ENCODE results near the gene SNRPA. TPM values are rescaled to one million over a fixed set of nuclear protein-coding genes. Genes with fewer than 3 reads are reported as not detected.

Gene SNRPA
- polyA plus RNA-seq, 1 of the 3 experiments (the other 2 are of a cell fraction): 121 TPM

DNA sequence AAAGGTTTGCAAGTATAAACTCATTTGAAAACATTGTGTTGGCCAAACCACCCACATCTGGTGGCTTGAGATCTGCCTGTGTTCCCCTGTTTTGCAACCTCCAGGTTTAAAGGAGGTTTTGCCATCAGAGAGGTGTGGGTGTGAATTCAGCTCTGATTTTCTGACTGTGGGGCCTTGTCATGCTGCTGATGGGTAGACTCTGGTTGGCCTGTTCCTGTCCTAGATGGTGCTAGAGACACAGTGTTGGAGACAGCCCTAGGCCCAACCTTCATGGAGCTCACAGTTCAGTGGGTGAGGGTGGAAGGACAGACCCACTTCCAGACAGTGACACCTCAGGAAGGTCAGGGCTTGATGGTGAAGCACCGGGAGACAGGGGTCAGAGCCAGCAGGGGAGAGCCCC lies 34.5 kb downstream of the SNRPA start:
- ChIA-PET POLR2A (interaction anchor here (1.9 kb wide), 1 partner anchor 7 kb away, joined by 14 read pairs; the partner anchor contains the start of gene RAB4B), CTCF (interaction anchor here (1.0 kb wide), 1 partner anchor 13 kb away, joined by 3 read pairs; no protein-coding TSS in a partner anchor)
- 100% methylated on average over 1 of the region's 1 CpG for WGBS (ENCODE audit: low lambda C conversion rate)
- Histone ChIP-seq H3K9me2 (no peaks in the 10 kb centered on the region), H3K9me3 (no peaks in the 10 kb centered on the region), H3K4me3 (ENCODE audit: low read depth in 2 of 2, low read length in 1 of 2) (no peak overlapping the region), H3F3A (replicated peaks; ENCODE audit: insufficient read depth) (no peaks in the 10 kb centered on the region), H3K27ac (ENCODE audit: low read depth in 2 of 2, low read length in 1 of 2) (no peak overlapping the region), H3K9ac (no peak overlapping the region), H2AFZ (ENCODE audit: low read depth) (no peak overlapping the region), H3K79me2 (ENCODE audit: insufficient read depth) (0 out of 2 replicates have a peak, but pooled peaks cover under 1% of the 10 kb centered on the region), H3K4me2 (no peak overlapping the region), H3K36me3 (replicated peaks in 1 of 2; ENCODE audit: control insufficient read depth in 1 of 2, insufficient read depth in 2 of 2, low read length in 1 of 2) (peaks cover 0 to 3% of the 10 kb centered on the region in 2 experiments), H4K20me1 (ENCODE audit: insufficient read depth) (no peaks in the 10 kb centered on the region), H3K27me3 (ENCODE audit: insufficient read depth) (no peaks in the 10 kb centered on the region), H3K4me1 (ENCODE audit: control insufficient read depth in 1 of 2, insufficient read depth in 2 of 2, low read depth in 1 of 2, low read length in 1 of 2) (no peaks in the 10 kb centered on the region)
- DNase-seq: no peak
- TF ChIP-seq NRF1 (IDR thresholded peaks at IDR 0.05; ENCODE audit: low read depth, low read length): no peak
- TF ChIP-seq, protein P1, sequence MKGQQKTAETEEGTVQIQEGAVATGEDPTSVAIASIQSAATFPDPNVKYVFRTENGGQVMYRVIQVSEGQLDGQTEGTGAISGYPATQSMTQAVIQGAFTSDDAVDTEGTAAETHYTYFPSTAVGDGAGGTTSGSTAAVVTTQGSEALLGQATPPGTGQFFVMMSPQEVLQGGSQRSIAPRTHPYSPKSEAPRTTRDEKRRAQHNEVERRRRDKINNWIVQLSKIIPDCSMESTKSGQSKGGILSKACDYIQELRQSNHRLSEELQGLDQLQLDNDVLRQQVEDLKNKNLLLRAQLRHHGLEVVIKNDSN (IDR thresholded peaks at IDR 0.05; ENCODE audit: borderline replicate concordance, low read depth): no peak

DNA sequence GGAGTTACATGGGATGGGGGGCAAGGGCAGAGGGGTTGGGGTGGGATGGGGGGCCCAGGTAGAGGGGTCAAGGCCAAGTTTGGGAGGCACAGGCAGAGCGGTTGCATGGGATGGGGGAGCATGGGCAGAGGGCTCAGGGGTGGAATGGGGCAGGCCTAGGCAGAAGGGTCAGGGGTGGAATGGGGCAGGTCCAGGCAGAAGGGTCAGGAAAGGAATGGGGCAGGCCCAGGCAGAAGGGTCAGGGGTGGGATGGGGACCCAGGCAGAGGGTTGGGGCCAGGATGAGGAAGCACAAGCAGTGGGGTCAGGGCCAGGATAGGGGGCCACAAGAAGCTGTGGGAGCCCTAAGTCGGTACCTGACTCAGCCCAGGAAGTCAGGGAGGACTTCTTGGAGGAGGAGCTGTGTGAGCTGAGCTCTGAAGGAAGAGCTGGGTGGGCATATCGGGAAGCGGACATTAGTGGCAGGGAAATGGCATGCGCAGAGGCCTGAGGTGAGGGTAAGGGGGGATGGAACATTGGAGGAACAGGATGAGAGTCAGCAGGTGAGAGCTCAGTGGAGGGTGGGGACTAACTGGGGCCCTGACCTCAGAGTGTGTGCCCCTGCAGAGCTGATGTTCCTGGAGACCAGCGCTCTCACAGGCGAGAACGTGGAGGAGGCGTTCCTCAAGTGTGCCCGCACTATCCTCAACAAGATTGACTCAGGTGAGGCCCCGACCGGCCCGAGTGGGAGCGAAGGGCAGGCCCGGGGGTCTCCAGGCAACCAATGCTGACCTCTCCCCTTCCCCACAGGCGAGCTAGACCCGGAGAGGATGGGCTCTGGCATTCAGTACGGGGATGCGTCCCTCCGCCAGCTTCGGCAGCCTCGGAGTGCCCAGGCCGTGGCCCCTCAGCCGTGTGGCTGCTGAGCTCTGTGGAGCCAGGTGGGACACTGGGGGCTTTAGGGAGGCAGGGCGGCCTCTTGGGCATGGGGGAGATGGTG lies 35.3 kb downstream of the SNRPA start:
- H3K9me3 ChIP-seq: no peaks in the 10 kb centered on the region
- H3K79me2 ChIP-seq (ENCODE audit: insufficient read depth): no peaks in the 10 kb centered on the region
- ChIA-PET CTCF (interaction anchor here (1.0 to 3.1 kb wide), 3 partner anchors 12 to 21 kb away, joined by 3 to 10 read pairs (median 3); partner anchors contain the start of gene EGLN2), POLR2A (interaction anchor here (1.9 kb wide), 1 partner anchor 8 kb away, joined by 14 read pairs; the partner anchor contains the start of gene RAB4B)
- no peak overlapping the region for H3K4me2 ChIP-seq
- H3K4me1 ChIP-seq (ENCODE audit: control insufficient read depth in 1 of 2, insufficient read depth in 2 of 2, low read depth in 1 of 2, low read length in 1 of 2): no peaks in the 10 kb centered on the region
- H4K20me1 ChIP-seq (ENCODE audit: insufficient read depth): no peaks in the 10 kb centered on the region
- H3F3A ChIP-seq (replicated peaks; ENCODE audit: insufficient read depth): no peaks in the 10 kb centered on the region
- no peak overlapping the region for H2AFZ ChIP-seq (ENCODE audit: low read depth)
- no peak overlapping the region for H3K27ac ChIP-seq (ENCODE audit: low read depth in 2 of 2, low read length in 1 of 2)
- H3K9ac ChIP-seq: no peak overlapping the region
- H3K36me3 ChIP-seq (replicated peaks in 1 of 2; ENCODE audit: control insufficient read depth in 1 of 2, insufficient read depth in 2 of 2, low read length in 1 of 2): peaks cover 0 to 3% of the 10 kb centered on the region in 2 experiments
- H3K9me2 ChIP-seq: no peaks in the 10 kb centered on the region
- H3K27me3 ChIP-seq (ENCODE audit: insufficient read depth): no peaks in the 10 kb centered on the region
- WGBS (ENCODE audit: low lambda C conversion rate): 95% methylated on average over 23 of the region's 25 CpGs
- DNase-seq: no peak
- no peak overlapping the region for H3K4me3 ChIP-seq (ENCODE audit: low read depth in 2 of 2, low read length in 1 of 2)
- TF ChIP-seq FOXM1 (IDR thresholded peaks at IDR 0.05; ENCODE audit: low read depth) (no peak), FOSL2 (IDR thresholded peaks at IDR 0.05; ENCODE audit: borderline replicate concordance, low read depth) (no peak), GABPA (IDR thresholded peaks at IDR 0.05; ENCODE audit: low read depth) (no peak), SIN3A (IDR thresholded peaks at IDR 0.05; ENCODE audit: borderline replicate concordance, low read depth, low read length) (no peak), FOXJ3 (CRISPR knock-in tag; IDR thresholded peaks at IDR 0.05) (no peak), JUND (IDR thresholded peaks at IDR 0.05) (no peak), EZH2phosphoT487 (IDR thresholded peaks at IDR 0.05; ENCODE audit: borderline replicate concordance, low read depth) (no peak), CHD2 (IDR thresholded peaks at IDR 0.05; ENCODE audit: low read length, partially characterized antibody) (no peak), RXRA (IDR thresholded peaks at IDR 0.05; ENCODE audit: borderline replicate concordance, low read depth) (no peak), RAD21 (IDR thresholded peaks at IDR 0.05; ENCODE audit: low read length) (no peak), MXI1 (IDR thresholded peaks at IDR 0.05; ENCODE audit: low read depth, low read length) (no peak), POLR2AphosphoS5 (IDR thresholded peaks at IDR 0.05; ENCODE audit: low read depth, low read length) (no peak)
- TF ChIP-seq, protein P2, sequence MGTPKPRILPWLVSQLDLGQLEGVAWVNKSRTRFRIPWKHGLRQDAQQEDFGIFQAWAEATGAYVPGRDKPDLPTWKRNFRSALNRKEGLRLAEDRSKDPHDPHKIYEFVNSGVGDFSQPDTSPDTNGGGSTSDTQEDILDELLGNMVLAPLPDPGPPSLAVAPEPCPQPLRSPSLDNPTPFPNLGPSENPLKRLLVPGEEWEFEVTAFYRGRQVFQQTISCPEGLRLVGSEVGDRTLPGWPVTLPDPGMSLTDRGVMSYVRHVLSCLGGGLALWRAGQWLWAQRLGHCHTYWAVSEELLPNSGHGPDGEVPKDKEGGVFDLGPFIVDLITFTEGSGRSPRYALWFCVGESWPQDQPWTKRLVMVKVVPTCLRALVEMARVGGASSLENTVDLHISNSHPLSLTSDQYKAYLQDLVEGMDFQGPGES (IDR thresholded peaks at IDR 0.05; ENCODE audit: low read depth, low read length): no peak
- TF ChIP-seq, protein P3, sequence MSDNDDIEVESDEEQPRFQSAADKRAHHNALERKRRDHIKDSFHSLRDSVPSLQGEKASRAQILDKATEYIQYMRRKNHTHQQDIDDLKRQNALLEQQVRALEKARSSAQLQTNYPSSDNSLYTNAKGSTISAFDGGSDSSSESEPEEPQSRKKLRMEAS (IDR thresholded peaks at IDR 0.05; ENCODE audit: low read depth): no peak
- TF ChIP-seq, protein P4, sequence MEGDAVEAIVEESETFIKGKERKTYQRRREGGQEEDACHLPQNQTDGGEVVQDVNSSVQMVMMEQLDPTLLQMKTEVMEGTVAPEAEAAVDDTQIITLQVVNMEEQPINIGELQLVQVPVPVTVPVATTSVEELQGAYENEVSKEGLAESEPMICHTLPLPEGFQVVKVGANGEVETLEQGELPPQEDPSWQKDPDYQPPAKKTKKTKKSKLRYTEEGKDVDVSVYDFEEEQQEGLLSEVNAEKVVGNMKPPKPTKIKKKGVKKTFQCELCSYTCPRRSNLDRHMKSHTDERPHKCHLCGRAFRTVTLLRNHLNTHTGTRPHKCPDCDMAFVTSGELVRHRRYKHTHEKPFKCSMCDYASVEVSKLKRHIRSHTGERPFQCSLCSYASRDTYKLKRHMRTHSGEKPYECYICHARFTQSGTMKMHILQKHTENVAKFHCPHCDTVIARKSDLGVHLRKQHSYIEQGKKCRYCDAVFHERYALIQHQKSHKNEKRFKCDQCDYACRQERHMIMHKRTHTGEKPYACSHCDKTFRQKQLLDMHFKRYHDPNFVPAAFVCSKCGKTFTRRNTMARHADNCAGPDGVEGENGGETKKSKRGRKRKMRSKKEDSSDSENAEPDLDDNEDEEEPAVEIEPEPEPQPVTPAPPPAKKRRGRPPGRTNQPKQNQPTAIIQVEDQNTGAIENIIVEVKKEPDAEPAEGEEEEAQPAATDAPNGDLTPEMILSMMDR (IDR thresholded peaks at IDR 0.05): no peak
- TF ChIP-seq, protein P5, sequence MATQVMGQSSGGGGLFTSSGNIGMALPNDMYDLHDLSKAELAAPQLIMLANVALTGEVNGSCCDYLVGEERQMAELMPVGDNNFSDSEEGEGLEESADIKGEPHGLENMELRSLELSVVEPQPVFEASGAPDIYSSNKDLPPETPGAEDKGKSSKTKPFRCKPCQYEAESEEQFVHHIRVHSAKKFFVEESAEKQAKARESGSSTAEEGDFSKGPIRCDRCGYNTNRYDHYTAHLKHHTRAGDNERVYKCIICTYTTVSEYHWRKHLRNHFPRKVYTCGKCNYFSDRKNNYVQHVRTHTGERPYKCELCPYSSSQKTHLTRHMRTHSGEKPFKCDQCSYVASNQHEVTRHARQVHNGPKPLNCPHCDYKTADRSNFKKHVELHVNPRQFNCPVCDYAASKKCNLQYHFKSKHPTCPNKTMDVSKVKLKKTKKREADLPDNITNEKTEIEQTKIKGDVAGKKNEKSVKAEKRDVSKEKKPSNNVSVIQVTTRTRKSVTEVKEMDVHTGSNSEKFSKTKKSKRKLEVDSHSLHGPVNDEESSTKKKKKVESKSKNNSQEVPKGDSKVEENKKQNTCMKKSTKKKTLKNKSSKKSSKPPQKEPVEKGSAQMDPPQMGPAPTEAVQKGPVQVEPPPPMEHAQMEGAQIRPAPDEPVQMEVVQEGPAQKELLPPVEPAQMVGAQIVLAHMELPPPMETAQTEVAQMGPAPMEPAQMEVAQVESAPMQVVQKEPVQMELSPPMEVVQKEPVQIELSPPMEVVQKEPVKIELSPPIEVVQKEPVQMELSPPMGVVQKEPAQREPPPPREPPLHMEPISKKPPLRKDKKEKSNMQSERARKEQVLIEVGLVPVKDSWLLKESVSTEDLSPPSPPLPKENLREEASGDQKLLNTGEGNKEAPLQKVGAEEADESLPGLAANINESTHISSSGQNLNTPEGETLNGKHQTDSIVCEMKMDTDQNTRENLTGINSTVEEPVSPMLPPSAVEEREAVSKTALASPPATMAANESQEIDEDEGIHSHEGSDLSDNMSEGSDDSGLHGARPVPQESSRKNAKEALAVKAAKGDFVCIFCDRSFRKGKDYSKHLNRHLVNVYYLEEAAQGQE (IDR thresholded peaks at IDR 0.05; ENCODE audit: low read depth, low read length): no peak
